ENCODE data around the gene ZEB1. TPM values are rescaled to one million over a fixed set of nuclear protein-coding genes. Genes with fewer than 3 reads are reported as not detected.

Gene ZEB1
- total RNA-seq, 2 experiments from 2014 or later, result 33.9 to 37.8 TPM

- Mint-ChIP-seq H3K4me1 (ENCODE audit: low read depth) (peaks cover 33% of the 10 kb centered on the region), H3K4me3 (no peak overlapping the region), H3K36me3 (no peaks in the 10 kb centered on the region), H3K27me3 (no peaks in the 10 kb centered on the region), H3K9me3 (no peaks in the 10 kb centered on the region), H3K27ac (no peak overlapping the region)
- ChIA-PET POLR2A (no interaction called here), CTCF (no interaction called here)
- no peak for DNase-seq
- intact Hi-C loops (cut with micrococcal nuclease), result no loop called here
These were observed 62.2 kb downstream of the ZEB1 start for GRCh38 chr10:31381171-31381570.

- no peaks in the 10 kb centered on the region for H3K27me3 Mint-ChIP-seq
- no peak overlapping the region for H3K27ac Mint-ChIP-seq
- no peak for DNase-seq
- H3K9me3 Mint-ChIP-seq, result no peaks in the 10 kb centered on the region
- peaks cover 33% of the 10 kb centered on the region for H3K4me1 Mint-ChIP-seq (ENCODE audit: low read depth)
- ChIA-PET CTCF (no interaction called here), POLR2A (no interaction called here)
- intact Hi-C loops (cut with micrococcal nuclease), result no loop called here
- H3K36me3 Mint-ChIP-seq, result peaks cover 2% of the 10 kb centered on the region
- no peak overlapping the region for H3K4me3 Mint-ChIP-seq
These were observed 62.8 kb downstream of the ZEB1 start for GRCh38 chr10:31381766-31382316.

DNA sequence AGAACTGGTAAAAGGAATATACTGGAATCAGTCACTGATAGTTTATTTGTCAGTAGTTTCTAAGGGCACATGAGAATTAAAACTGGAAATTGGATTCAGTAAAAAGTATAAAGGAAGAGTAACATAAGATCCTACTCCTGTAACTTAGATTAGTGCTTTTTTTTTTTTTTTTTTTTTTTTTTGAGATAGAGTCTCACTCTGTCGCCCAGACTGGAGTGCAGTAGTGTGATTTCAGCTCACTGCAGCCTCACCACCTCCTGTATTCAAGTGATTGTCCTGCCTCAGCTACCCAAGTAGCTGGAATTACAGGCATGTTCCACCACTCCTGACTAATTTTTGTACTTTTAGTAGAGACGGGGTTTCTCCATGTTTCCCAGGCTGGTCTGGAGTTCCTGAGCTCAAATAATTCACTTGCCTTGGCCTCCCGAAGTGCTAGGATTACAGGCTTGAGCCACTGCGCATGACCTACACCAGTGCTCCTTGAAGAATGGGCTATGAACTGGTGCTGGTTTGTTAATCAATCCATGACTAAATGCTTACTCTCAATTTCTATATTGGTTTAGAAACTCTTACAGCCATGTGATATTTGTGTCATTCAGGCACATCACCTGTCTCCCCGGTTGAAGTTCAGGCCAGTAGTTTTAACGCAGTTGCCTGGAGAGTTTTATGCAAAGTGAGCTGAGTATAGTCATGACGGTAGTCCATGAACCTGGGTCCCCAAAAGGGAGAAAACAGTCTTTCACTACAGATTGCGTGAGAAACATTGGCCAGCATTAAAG, 65.0 kb downstream of the ZEB1 start:
- H3K27ac Mint-ChIP-seq, result no peak overlapping the region
- intact Hi-C loops (cut with micrococcal nuclease), result no loop called here
- H3K36me3 Mint-ChIP-seq, result peaks cover 13% of the 10 kb centered on the region
- no peak for DNase-seq
- H3K4me3 Mint-ChIP-seq, result no peak overlapping the region
- CTCF ChIA-PET, result no interaction called here
- no peaks in the 10 kb centered on the region for H3K9me3 Mint-ChIP-seq
- POLR2A ChIA-PET, result no interaction called here
- H3K4me1 Mint-ChIP-seq (ENCODE audit: low read depth), result peaks cover 28% of the 10 kb centered on the region
- H3K27me3 Mint-ChIP-seq, result no peaks in the 10 kb centered on the region

GRCh38 chr10:31384589-31384949, 65.6 kb downstream of the ZEB1 start:
- POLR2A ChIA-PET, result no interaction called here
- H3K27ac Mint-ChIP-seq, result no peak overlapping the region
- intact Hi-C loops (cut with micrococcal nuclease), result no loop called here
- peaks cover 17% of the 10 kb centered on the region for H3K36me3 Mint-ChIP-seq
- DNase-seq, result no peak
- H3K4me3 Mint-ChIP-seq, result no peak overlapping the region
- H3K4me1 Mint-ChIP-seq (ENCODE audit: low read depth), result peaks cover 28% of the 10 kb centered on the region
- CTCF ChIA-PET, result no interaction called here
- no peaks in the 10 kb centered on the region for H3K9me3 Mint-ChIP-seq
- H3K27me3 Mint-ChIP-seq, result no peaks in the 10 kb centered on the region

DNA sequence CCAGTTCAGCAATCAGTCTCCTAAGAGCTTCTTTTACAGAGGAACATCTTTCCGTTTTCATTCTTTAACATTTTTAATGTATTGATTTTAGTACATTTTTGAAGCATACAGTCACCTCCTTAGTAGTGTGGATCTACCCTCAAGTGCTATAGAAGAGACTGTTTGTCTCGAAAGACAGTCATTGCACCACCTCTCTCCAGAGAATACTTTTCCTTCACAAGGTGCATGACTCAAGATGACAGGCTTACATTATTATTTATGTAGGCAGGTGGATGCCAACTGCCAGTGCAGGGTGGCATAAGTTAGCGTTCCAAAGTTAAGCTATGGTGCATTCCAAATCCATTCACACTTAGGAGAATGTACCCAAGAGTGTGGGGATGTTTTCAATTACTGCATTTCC, 71.8 kb downstream of the ZEB1 start:
- CTCF ChIA-PET, result no interaction called here
- Mint-ChIP-seq H3K36me3 (peaks cover 27% of the 10 kb centered on the region), H3K4me3 (no peak overlapping the region), H3K4me1 (ENCODE audit: low read depth) (peaks cover 22% of the 10 kb centered on the region), H3K27ac (no peak overlapping the region), H3K27me3 (no peaks in the 10 kb centered on the region), H3K9me3 (no peaks in the 10 kb centered on the region)
- intact Hi-C loops (cut with micrococcal nuclease), result no loop called here
- no peak for DNase-seq
- POLR2A ChIA-PET, result no interaction called here

- peaks cover 16% of the 10 kb centered on the region for H3K36me3 Mint-ChIP-seq
- DNase-seq, result no peak
- intact Hi-C loops (cut with micrococcal nuclease), result no loop called here
- H3K27ac Mint-ChIP-seq, result no peak overlapping the region
- no peak overlapping the region for H3K4me3 Mint-ChIP-seq
- H3K9me3 Mint-ChIP-seq, result no peaks in the 10 kb centered on the region
- H3K4me1 Mint-ChIP-seq (ENCODE audit: low read depth), result peaks cover 33% of the 10 kb centered on the region
- H3K27me3 Mint-ChIP-seq, result no peaks in the 10 kb centered on the region
- POLR2A ChIA-PET, result interaction anchor here (0.6 kb wide), 1 partner anchor 210 kb away, joined by 3 read pairs; no protein-coding TSS in a partner anchor
- CTCF ChIA-PET, result no interaction called here
These were observed 74.8 kb downstream of the ZEB1 start for GRCh38 chr10:31393844-31394243.

DNA sequence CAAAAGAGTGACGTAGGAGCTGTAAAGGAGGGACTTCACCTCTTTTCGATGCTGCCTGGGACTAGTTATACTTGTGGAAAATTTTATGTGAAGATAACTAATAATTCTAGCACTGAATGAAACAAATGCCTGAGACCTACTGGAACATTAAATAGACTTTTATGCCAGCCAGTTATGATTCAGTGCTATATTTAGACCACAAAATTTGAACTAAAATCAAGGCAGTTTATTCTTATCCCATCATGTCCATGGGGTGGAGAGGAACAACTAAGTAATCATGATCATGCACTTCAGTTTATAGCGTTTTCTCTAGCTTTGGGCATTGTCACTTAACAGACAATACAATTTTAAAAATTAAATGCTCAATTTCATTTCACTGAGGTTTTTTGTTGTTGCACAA, 76.7 kb downstream of the ZEB1 start:
- no peaks in the 10 kb centered on the region for H3K9me3 Mint-ChIP-seq
- CTCF ChIA-PET, result no interaction called here

GRCh38 chr10:31396376-31396775, 77.4 kb downstream of the ZEB1 start:
- CTCF ChIA-PET, result no interaction called here
- no peaks in the 10 kb centered on the region for H3K27me3 Mint-ChIP-seq
- no peak for DNase-seq
- POLR2A ChIA-PET, result no interaction called here
- no peaks in the 10 kb centered on the region for H3K9me3 Mint-ChIP-seq
- no peak overlapping the region for H3K27ac Mint-ChIP-seq
- no peak overlapping the region for H3K4me3 Mint-ChIP-seq
- intact Hi-C loops (cut with micrococcal nuclease), result no loop called here
- peaks cover 41% of the 10 kb centered on the region for H3K4me1 Mint-ChIP-seq (ENCODE audit: low read depth)
- H3K36me3 Mint-ChIP-seq, result peaks cover 2% of the 10 kb centered on the region

More for the DNA sequence above, 76.7 kb downstream of the ZEB1 start:
- DNase-seq, result no peak
- H3K27ac Mint-ChIP-seq, result no peak overlapping the region
- POLR2A ChIA-PET, result no interaction called here
- intact Hi-C loops (cut with micrococcal nuclease), result no loop called here
- peaks cover 40% of the 10 kb centered on the region for H3K4me1 Mint-ChIP-seq (ENCODE audit: low read depth)
- H3K36me3 Mint-ChIP-seq, result peaks cover 5% of the 10 kb centered on the region
- H3K27me3 Mint-ChIP-seq, result no peaks in the 10 kb centered on the region
- no peak overlapping the region for H3K4me3 Mint-ChIP-seq

DNA sequence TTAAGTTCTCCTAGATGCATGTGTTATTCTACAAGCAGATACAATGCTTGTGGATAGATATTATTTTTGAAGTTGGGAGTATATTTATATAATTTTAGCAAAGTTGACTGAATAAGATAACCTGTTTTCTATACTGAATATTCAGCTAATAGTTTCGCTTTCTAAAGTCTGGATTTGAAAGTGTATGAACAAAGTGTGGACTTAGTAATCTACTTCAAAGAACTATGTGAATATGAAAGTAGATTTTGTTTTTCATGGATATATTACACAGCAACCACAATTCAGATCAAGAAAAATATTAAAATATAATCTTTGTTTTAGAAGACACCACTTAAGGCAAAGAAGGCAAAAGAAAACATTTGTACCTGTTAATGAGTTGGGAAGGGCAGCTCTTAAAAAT, 78.8 kb downstream of the ZEB1 start:
- intact Hi-C loops (cut with micrococcal nuclease), result no loop called here
- ChIA-PET CTCF (no interaction called here), POLR2A (no interaction called here)
- H3K27me3 Mint-ChIP-seq, result no peaks in the 10 kb centered on the region
- H3K4me3 Mint-ChIP-seq, result no peak overlapping the region
- peaks cover 2% of the 10 kb centered on the region for H3K36me3 Mint-ChIP-seq
- H3K9me3 Mint-ChIP-seq, result no peaks in the 10 kb centered on the region
- H3K27ac Mint-ChIP-seq, result no peak overlapping the region
- peaks cover 49% of the 10 kb centered on the region for H3K4me1 Mint-ChIP-seq (ENCODE audit: low read depth)
- DNase-seq, result no peak

DNA sequence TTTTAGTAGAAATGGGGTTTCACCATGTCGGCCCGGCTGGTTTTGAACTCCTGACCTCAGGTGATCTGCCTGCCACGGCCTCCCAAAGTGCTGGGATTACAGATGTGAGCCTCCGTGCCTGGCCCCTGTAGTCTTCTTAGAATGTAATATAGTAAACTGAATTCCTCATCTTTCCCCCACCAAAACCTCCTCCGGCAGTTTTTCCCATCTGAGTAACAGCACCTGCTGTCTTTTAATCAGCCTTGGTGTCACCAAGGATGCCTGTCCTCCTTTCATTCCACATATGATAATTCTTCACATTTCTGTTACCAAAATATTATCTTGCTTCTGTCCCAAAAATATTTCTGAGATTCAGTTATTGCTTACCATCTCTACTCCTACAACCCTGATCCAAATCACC, 80.2 kb downstream of the ZEB1 start:
- no peaks in the 10 kb centered on the region for H3K27me3 Mint-ChIP-seq
- ChIA-PET CTCF (no interaction called here), POLR2A (no interaction called here)
- no peak for DNase-seq
- no peak overlapping the region for H3K27ac Mint-ChIP-seq
- intact Hi-C loops (cut with micrococcal nuclease), result no loop called here
- no peaks in the 10 kb centered on the region for H3K9me3 Mint-ChIP-seq
- H3K36me3 Mint-ChIP-seq, result no peaks in the 10 kb centered on the region
- no peak overlapping the region for H3K4me3 Mint-ChIP-seq
- H3K4me1 Mint-ChIP-seq (ENCODE audit: low read depth), result peaks cover 44% of the 10 kb centered on the region

- DNase-seq, result no peak
- Mint-ChIP-seq H3K27me3 (no peaks in the 10 kb centered on the region), H3K4me1 (ENCODE audit: low read depth) (peaks cover 44% of the 10 kb centered on the region), H3K27ac (no peak overlapping the region), H3K9me3 (no peaks in the 10 kb centered on the region), H3K36me3 (peaks cover 1% of the 10 kb centered on the region), H3K4me3 (no peak overlapping the region)
- intact Hi-C loops (cut with micrococcal nuclease), result no loop called here
- POLR2A ChIA-PET, result no interaction called here
- CTCF ChIA-PET, result no interaction called here
These were observed 80.6 kb downstream of the ZEB1 start for GRCh38 chr10:31399631-31400030.

DNA sequence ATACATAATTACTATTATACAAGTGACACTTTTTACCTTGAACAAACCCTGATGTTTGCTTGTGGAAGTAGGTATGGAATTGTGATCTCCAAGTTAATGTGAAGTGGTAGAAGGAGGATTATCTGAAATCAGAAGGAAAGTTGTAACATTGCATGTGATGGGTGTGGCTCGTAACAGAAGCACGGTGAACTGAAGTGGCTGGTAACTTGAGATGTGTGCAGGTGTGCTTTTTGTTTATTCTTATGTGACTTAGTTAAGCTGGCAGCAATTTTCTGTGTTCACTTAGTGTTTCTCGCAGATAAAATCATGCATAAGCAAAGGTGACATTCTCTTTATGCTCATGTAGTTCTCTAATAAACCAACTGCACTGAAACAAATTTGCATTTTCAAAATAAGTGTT, 82.3 kb downstream of the ZEB1 start:
- Mint-ChIP-seq H3K27me3 (no peaks in the 10 kb centered on the region), H3K27ac (no peak overlapping the region), H3K4me3 (no peak overlapping the region), H3K9me3 (peaks cover 5% of the 10 kb centered on the region), H3K4me1 (ENCODE audit: low read depth) (peaks cover 36% of the 10 kb centered on the region), H3K36me3 (peaks cover 13% of the 10 kb centered on the region)
- CTCF ChIA-PET, result interaction anchor here (0.8 kb wide), 1 partner anchor 27 kb away, joined by 3 read pairs; no protein-coding TSS in a partner anchor
- POLR2A ChIA-PET, result no interaction called here
- no peak for DNase-seq
- intact Hi-C loops (cut with micrococcal nuclease), result no loop called here

- ChIA-PET CTCF (no interaction called here), POLR2A (no interaction called here)
- Mint-ChIP-seq H3K36me3 (peaks cover 21% of the 10 kb centered on the region), H3K9me3 (peaks cover 9% of the 10 kb centered on the region), H3K27ac (no peak overlapping the region), H3K4me1 (ENCODE audit: low read depth) (peaks cover 22% of the 10 kb centered on the region), H3K27me3 (no peaks in the 10 kb centered on the region), H3K4me3 (no peak overlapping the region)
- DNase-seq, result no peak
- intact Hi-C loops (cut with micrococcal nuclease), result no loop called here
These were observed 85.6 kb downstream of the ZEB1 start for GRCh38 chr10:31404640-31405039.
